Adrenal gland (tissue), 12 donors: ENCODE data around the gene SCO2. TPM values are rescaled to one million over a fixed set of nuclear protein-coding genes. Genes with fewer than 3 reads are reported as not detected.

ENCODE experiments used
- DNase-seq, 7 donors: peaks; one replicate each; pipeline ENCODE4 v3.0.0-alpha.2; 2019 to 2020
- H3K27ac ChIP-seq, 5 donors: fragments of 200-600 bp; sonication (generic) in 4 of 5; 1 replicate in 3 of 5; 2 replicates in 2 of 5; pipeline versions ENCODE4 v1.5.1 to v1.8.0; 2016 to 2020; ENCODE audit warnings: mild to moderate bottlenecking in 1 of 5
- H3K27me3 ChIP-seq: fragments of 200-600 bp; 2 replicates; pipeline ENCODE4 v1.8.0; 2021
- H3K36me3 ChIP-seq, 2 donors: fragments of 200-600 bp; replicated peaks in 1 of 2; 1 replicate in 1 of 2; 2 replicates in 1 of 2; pipeline versions ENCODE4 v1.5.1 to v1.8.0; 2018 to 2022
- H3K4me1 ChIP-seq, 2 donors: fragments of 200-600 bp; replicated peaks in 1 of 2; 1 replicate in 1 of 2; 2 replicates in 1 of 2; pipeline versions ENCODE4 v1.5.1 to v1.8.0; 2018 to 2021
- H3K4me3 ChIP-seq, 4 donors: fragments of 200-600 bp; sonication (generic) in 3 of 4; one replicate each; pipeline ENCODE4 v1.5.1; 2016 to 2018
- H3K9me3 ChIP-seq, 3 donors: fragments of 200-600 bp; sonication (generic) in 1 of 3; replicated peaks in 1 of 3; 1 replicate in 2 of 3; 2 replicates in 1 of 3; pipeline versions ENCODE4 v1.5.1 to v1.8.0; 2016 to 2021
- CTCF ChIP-seq, 6 experiments: fragments of 450-650 bp in 4 of 6; fragments of 200-600 bp in 2 of 6; sonication (generic) in 1 of 6; IDR thresholded peaks; 1 replicate in 5 of 6; 2 replicates in 1 of 6; pipeline versions ENCODE4 v1.5.1 to v1.8.0; 2016 to 2021; ENCODE audit warnings: antibody characterized with exemption in 6 of 6, mild to moderate bottlenecking in 2 of 6, moderate library complexity in 1 of 6
- POLR2A ChIP-seq, 2 donors: fragments of 450-650 bp; IDR thresholded peaks; one replicate each; pipeline ENCODE4 v1.6.1; 2017; ENCODE audit warnings: antibody characterized with exemption in 2 of 2, mild to moderate bottlenecking in 2 of 2, moderate library complexity in 1 of 2
- WGBS, 4 donors: extraction: QIAGEN DNeasy Blood & Tissue Kit in 2 of 4; methylation state at CpG; one replicate each; pipeline versions ENCODE4 v1.1.5 to v1.1.7; 2013 to 2017; 5-methylcytosine and 5-hydroxymethylcytosine counted together
- intact Hi-C, 2 donors: fragments of 100-400 bp; cut with DNase I; formaldehyde crosslinking; loops; one replicate each; pipeline versions ENCODE4 v1.14.1 to v1.15.0; 2022 to 2023
- polyA plus RNA-seq, 3 donors: library from polyadenylated mRNA; stranded (reverse); fragments of 200-250 nt in 2 of 3; fragments of 350-450 nt in 1 of 3; fragmentation: Illumina TruSeq in 1 of 3; extraction: RNeasy Lipid Tissue Mini Kit (QIAGEN cat#74804) in 1 of 3; gene quantifications; one replicate each; pipeline ENCODE4 v1.2.3, GENCODE V29; 2013 to 2014
- total RNA-seq, 9 donors: library from RNA; depleted of rRNA in 4 of 9; stranded (reverse); fragments of >200 nt in 4 of 9; fragments of 120-200 nt in 1 of 9; fragmentation: NEBNext Ultra II Directional in 1 of 9; extraction: Animal tissue kit (Norgen Biotek cat#: 25700) in 1 of 9; gene quantifications; one replicate each; pipeline versions ENCODE4 v1.1.0 to v1.2.4, GENCODE V29; 2013 to 2023
- donor health status: healthy with polysubstance abuse.
- donor health status: Bipolar disorder and iron deficiency.
- donor health status: DM: yes; HTN: yes; CAD: no.
- donor health status: DM: no; HTN: no; CAD: no.
- donor health status: DM: no; HTN: no; CAD: no.
- donor health status: DM: yes; HTN: yes; CAD: no.

SCO2 gene
- total and polyA plus RNA-seq, 12 donors: 0.78 to 7.8 (median 1.7) TPM; not detected in 3

DNA sequence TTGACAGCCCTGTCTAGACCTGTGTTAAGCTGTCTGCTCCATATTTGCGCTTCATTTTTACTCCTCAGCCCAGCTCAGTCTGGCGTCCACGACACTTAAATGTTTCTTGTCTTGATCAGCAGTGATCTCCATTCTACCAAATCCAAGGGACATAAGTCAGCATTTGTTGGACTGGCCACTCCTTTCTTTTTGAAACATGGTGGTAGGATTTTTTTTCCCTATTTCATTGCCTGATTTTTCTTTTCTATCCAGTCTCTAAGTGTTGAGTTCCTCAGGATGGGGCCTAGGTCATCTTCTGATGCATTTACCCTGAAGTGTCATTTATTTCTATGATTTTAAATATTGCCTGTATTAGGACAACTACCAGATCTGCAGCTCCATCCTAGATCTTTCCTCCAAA, 16.5 kb downstream of the SCO2 start:
- peak overlapping the region in 4 of 5 donors; percentile 91 to 97 (median 93) for H3K27ac ChIP-seq
- peaks cover 0 to 19% of the 10 kb centered on the region in 2 donors for H3K36me3 ChIP-seq
- TF ChIP-seq CTCF (IDR thresholded peaks at IDR 0.05): no peak
- TF ChIP-seq POLR2A (IDR thresholded peaks at IDR 0.05): no peak
- H3K4me3 ChIP-seq: peak overlapping the region in 1 of 4 donors; percentile 96
- H3K27me3 ChIP-seq: no peaks in the 10 kb centered on the region
- 7 to 21% (median 16%) methylated on average over 3 of the region's 3 CpGs for WGBS, 4 donors
- peaks cover 8 to 25% of the 10 kb centered on the region in 2 donors for H3K4me1 ChIP-seq
- no peak for DNase-seq
- intact Hi-C loops: no loop called here
- no peaks in the 10 kb centered on the region for H3K9me3 ChIP-seq

DNA sequence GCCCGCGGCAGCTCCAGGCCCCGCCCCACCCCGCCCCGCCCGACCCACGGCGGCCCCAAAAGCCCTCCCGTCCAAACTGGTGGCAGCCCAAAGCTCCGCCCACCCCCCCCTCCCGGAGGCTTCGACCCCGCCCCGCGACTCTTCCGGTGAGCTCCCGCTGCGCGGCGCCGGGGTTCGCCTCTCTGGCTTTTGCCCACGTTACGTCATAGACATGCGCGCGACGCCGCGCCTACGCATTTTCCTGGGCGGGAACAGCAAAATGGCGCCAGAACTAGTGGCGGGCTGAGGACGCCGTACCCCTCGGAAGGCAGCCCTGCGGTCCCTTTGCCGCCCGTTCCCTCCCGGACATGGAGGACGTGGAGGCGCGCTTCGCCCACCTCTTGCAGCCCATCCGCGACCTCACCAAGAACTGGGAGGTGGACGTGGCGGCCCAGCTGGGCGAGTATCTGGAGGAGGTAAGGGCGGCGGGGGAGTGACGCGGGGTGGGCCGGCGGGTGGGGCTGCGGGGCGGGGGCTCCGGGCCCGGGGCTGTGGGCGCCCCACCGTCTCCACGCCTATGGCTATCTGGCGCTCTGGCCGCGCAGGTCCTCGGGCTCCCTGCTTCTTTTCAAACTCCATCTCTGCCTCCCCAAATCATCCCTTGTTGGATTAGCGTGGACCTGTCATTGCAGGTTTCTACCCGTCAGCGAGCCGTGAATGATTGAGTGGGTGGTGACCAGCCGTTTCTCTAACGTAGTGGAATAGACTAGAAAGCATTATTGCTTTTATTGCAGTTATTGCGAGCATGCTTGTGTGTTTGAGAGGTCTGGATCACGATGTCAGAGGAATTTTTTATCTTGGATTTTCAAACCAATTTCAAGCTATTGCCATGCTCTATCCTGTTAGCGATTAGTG, 17.2 kb downstream of the SCO2 start, which contains the start of gene NCAPH2:
TSS of gene NCAPH2 (plus strand) at position 234 of the 894 bp plus-strand sequence. CDS start at position 348, 114 bp downstream.
- Histone ChIP-seq H3K4me1 (peaks cover 8 to 25% of the 10 kb centered on the region in 2 donors), H3K27me3 (no peaks in the 10 kb centered on the region), H3K9me3 (no peaks in the 10 kb centered on the region), H3K27ac (peak within 1 kb of the TSS; percentile 6 to 97 (median 92)), H3K4me3 (peak within 1 kb of the TSS; percentile 71 to 97 (median 91)), H3K36me3 (peaks cover 0 to 23% of the 10 kb centered on the region in 2 donors)
- peak; percentile 95 to 98 (median 97) for DNase-seq
- intact Hi-C loops: no loop called here
- WGBS, 4 donors: 1 to 3% (median 1%) methylated on average over 9 to 76 of the region's 76 CpGs
- TF ChIP-seq POLR2A (IDR thresholded peaks at IDR 0.05): peak; percentile 77 to 81
- TF ChIP-seq CTCF (IDR thresholded peaks at IDR 0.05): no peak

DNA sequence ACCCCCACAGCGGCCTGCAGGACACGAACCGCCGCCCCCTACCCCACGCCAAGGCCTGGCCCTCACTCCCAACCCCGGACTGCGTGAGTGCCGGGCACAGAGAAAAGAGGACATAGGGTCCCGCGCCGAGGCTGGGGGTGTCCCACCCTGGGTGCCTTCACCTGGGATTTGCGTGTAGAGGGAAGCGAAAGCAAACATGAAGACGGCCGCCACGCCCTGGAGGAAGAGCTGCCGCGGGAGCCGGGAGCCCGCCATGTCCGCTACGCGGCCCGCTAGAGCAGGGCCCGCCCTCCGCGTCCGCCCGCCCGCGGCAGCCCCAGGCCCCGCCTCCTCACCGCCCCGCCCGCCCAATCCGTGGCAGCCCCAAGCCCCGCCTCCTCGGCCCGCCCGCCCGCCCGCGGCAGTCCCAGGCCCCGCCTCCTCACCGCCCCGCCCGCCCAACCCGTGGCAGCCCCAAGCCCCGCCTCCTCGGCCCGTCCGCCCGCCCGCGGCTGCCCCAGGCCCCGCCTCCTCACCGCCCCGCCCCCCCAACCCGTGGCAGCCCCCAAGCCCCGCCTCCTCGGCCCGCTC, 17.9 kb downstream of the SCO2 start, which contains the start of gene LMF2:
TSS of gene LMF2 (minus strand) at position 282 of the 570 bp plus-strand sequence. CDS start at position 255, 27 bp downstream.
- peak within 1 kb of the TSS; percentile 71 to 97 (median 91) for H3K4me3 ChIP-seq
- no peaks in the 10 kb centered on the region for H3K27me3 ChIP-seq
- H3K27ac ChIP-seq: peak within 1 kb of the TSS; percentile 6 to 97 (median 92)
- 0 to 6% (median 1%) methylated on average over 6 to 55 of the region's 62 CpGs for WGBS, 4 donors
- H3K9me3 ChIP-seq: no peaks in the 10 kb centered on the region
- DNase-seq: peak in 6 of 7 donors; percentile 88 to 94 (median 92)
- intact Hi-C loops: no loop called here
- H3K4me1 ChIP-seq: peaks cover 8 to 25% of the 10 kb centered on the region in 2 donors
- TF ChIP-seq POLR2A (IDR thresholded peaks at IDR 0.05) (peak; percentile 8 to 47), CTCF (IDR thresholded peaks at IDR 0.05) (peak in 1 of 6 experiments; percentile 5)
- H3K36me3 ChIP-seq: peaks cover 0 to 31% of the 10 kb centered on the region in 2 donors
